HEK293 (cell line): ENCODE data around the gene RNF7.

Experiments
- CTCF ChIA-PET: fragments of 350-600 bp; formaldehyde crosslinking; extraction: SDS; loops from one replicate; lab custom pipeline; 2021; ENCODE audit warnings: antibody characterized with exemption; lab: Yijun Ruan, JAX
- POLR2A ChIA-PET: fragments of 300-600 bp; formaldehyde crosslinking; extraction: SDS; loops from one replicate; lab custom pipeline; 2020; ENCODE audit warnings: antibody characterized with exemption, inconsistent platforms; lab: Yijun Ruan, JAX
- H3K27ac ChIP-seq: fragments of 200-500 bp; sonication (Bioruptor generic); 2 replicates; pipeline ENCODE4 v1.5.1; 2014; ENCODE audit warnings: low read depth, low read length, control low read depth, inconsistent platforms; ENCODE audit errors: extremely low read depth
- H3K36me3 ChIP-seq, 2 experiments: fragments of 200-500 bp in 1 of 2; sonication (Bioruptor generic) in 1 of 2; 1 replicate in 1 of 2; 2 replicates in 1 of 2; pipeline ENCODE4 v1.5.1; 2014 to 2017; ENCODE audit warnings: inconsistent platforms in 2 of 2, low read length in 2 of 2; ENCODE audit not compliant: control insufficient read depth in 2 of 2, insufficient read depth in 1 of 2
- H3K4me1 ChIP-seq: fragments of 200-500 bp; sonication (Bioruptor generic); 2 replicates; pipeline ENCODE4 v1.5.1; 2014; ENCODE audit warnings: mild to moderate bottlenecking, low read length, inconsistent platforms; ENCODE audit not compliant: control insufficient read depth, insufficient read depth
- H3K4me3 ChIP-seq: 2 replicates; pipeline ENCODE4 v1.5.1; 2011; ENCODE audit warnings: low read depth, mild to moderate bottlenecking, control low read depth, low read length, moderate library complexity
- H3K9me3 ChIP-seq: fragments of 200-500 bp; sonication (Bioruptor generic); 2 replicates; pipeline ENCODE4 v1.5.1; 2014; ENCODE audit warnings: low read depth, low read length, inconsistent platforms; ENCODE audit not compliant: control insufficient read depth, insufficient read depth
- EGR2 ChIP-seq: fragments of 450-650 bp; formaldehyde crosslinking; IDR thresholded peaks from 2 replicates; pipeline ENCODE4 v1.5.1; 2016; ENCODE audit warnings: low read depth, missing biosample characterization, missing genetic modification characterization
- MYNN ChIP-seq: fragments of 450-650 bp; formaldehyde crosslinking; IDR thresholded peaks from 2 replicates; pipeline ENCODE4 v1.5.1; 2016; ENCODE audit warnings: missing biosample characterization, missing genetic modification characterization, borderline replicate concordance
- PRDM1 ChIP-seq: fragments of 450-650 bp; formaldehyde crosslinking; IDR thresholded peaks from 2 replicates; pipeline ENCODE4; 2016; ENCODE audit warnings: missing biosample characterization, missing genetic modification characterization
- SCRT1 ChIP-seq: fragments of 450-650 bp; formaldehyde crosslinking; IDR thresholded peaks from 2 replicates; pipeline ENCODE4 v1.5.1; 2016; ENCODE audit warnings: missing biosample characterization, missing genetic modification characterization, borderline replicate concordance
- ZBTB48 ChIP-seq: fragments of 450-650 bp; formaldehyde crosslinking; IDR thresholded peaks from 2 replicates; pipeline ENCODE4 v1.5.1; 2016; ENCODE audit warnings: missing biosample characterization, missing genetic modification characterization
- ZIC2 ChIP-seq: fragments of 450-650 bp; formaldehyde crosslinking; IDR thresholded peaks from 2 replicates; pipeline ENCODE4 v1.5.1; 2016; ENCODE audit warnings: missing biosample characterization, missing genetic modification characterization
- ZNF146 ChIP-seq: fragments of 450-650 bp; formaldehyde crosslinking; IDR thresholded peaks from 2 replicates; pipeline ENCODE4 v1.5.1; 2016; ENCODE audit warnings: missing biosample characterization, missing genetic modification characterization
- ZNF157 ChIP-seq: fragments of 450-650 bp; formaldehyde crosslinking; IDR thresholded peaks from 2 replicates; pipeline ENCODE4 v1.5.1; 2016; ENCODE audit warnings: missing biosample characterization, missing genetic modification characterization
- ZNF2 ChIP-seq: fragments of 450-650 bp; formaldehyde crosslinking; IDR thresholded peaks from 2 replicates; pipeline ENCODE4 v1.5.1; 2016; ENCODE audit warnings: missing biosample characterization, missing genetic modification characterization
- ZNF324 ChIP-seq: fragments of 450-650 bp; formaldehyde crosslinking; IDR thresholded peaks from 2 replicates; pipeline ENCODE4 v1.5.1; 2016; ENCODE audit warnings: missing biosample characterization, missing genetic modification characterization
- ZNF391 ChIP-seq: fragments of 450-650 bp; formaldehyde crosslinking; IDR thresholded peaks from 2 replicates; pipeline ENCODE4 v1.5.1; 2016; ENCODE audit warnings: low read depth, missing biosample characterization, missing genetic modification characterization, borderline replicate concordance
- ZNF426 ChIP-seq: fragments of 450-650 bp; formaldehyde crosslinking; IDR thresholded peaks from 2 replicates; pipeline ENCODE4 v1.5.1; 2017; ENCODE audit warnings: missing biosample characterization, missing genetic modification characterization, mild to moderate bottlenecking, inconsistent platforms, moderate library complexity
- ZNF501 ChIP-seq: fragments of 450-650 bp; formaldehyde crosslinking; IDR thresholded peaks from 2 replicates; pipeline ENCODE4 v1.5.1; 2016; ENCODE audit warnings: missing biosample characterization, missing genetic modification characterization
- ZNF529 ChIP-seq: fragments of 450-650 bp; formaldehyde crosslinking; IDR thresholded peaks from 2 replicates; pipeline ENCODE4 v1.5.1; 2017; ENCODE audit warnings: missing genetic modification characterization, missing biosample characterization; ENCODE audit not compliant: insufficient replicate concordance
- ZNF544 ChIP-seq: fragments of 450-650 bp; formaldehyde crosslinking; IDR thresholded peaks from 2 replicates; pipeline ENCODE4 v1.5.0; 2017; ENCODE audit warnings: missing biosample characterization, missing genetic modification characterization
- ZSCAN30 ChIP-seq: fragments of 450-650 bp; IDR thresholded peaks from 2 replicates; pipeline ENCODE4 v1.5.1; 2018; ENCODE audit warnings: missing biosample characterization, mild to moderate bottlenecking, missing genetic modification characterization, moderate library complexity
- TF ChIP-seq, protein P1 (sequence below): fragments of 450-650 bp; formaldehyde crosslinking; IDR thresholded peaks from 2 replicates; pipeline ENCODE4 v1.5.1; 2016; ENCODE audit warnings: missing biosample characterization, missing genetic modification characterization
- TF ChIP-seq, protein P2 (sequence below): fragments of 450-650 bp; formaldehyde crosslinking; IDR thresholded peaks from 2 replicates; pipeline ENCODE4 v1.5.1; 2017; ENCODE audit warnings: missing biosample characterization, missing genetic modification characterization
- TF ChIP-seq, protein P3 (sequence below): sonication (generic); formaldehyde crosslinking; IDR thresholded peaks from 2 replicates; pipeline ENCODE4 v1.8.1; 2022; ENCODE audit warnings: mild to moderate bottlenecking, moderate library complexity, missing genetic modification reagents
- TF ChIP-seq, protein P4 (sequence below): fragments of 450-650 bp; formaldehyde crosslinking; IDR thresholded peaks from 2 replicates; pipeline ENCODE4 v1.5.1; 2016; ENCODE audit warnings: missing biosample characterization, missing genetic modification characterization, borderline replicate concordance
- TF ChIP-seq, protein P5 (sequence below): fragments of 450-650 bp; formaldehyde crosslinking; IDR thresholded peaks from 2 replicates; pipeline ENCODE4 v1.5.1; 2016; ENCODE audit warnings: missing biosample characterization, missing genetic modification characterization

The RNF7 gene

DNA sequence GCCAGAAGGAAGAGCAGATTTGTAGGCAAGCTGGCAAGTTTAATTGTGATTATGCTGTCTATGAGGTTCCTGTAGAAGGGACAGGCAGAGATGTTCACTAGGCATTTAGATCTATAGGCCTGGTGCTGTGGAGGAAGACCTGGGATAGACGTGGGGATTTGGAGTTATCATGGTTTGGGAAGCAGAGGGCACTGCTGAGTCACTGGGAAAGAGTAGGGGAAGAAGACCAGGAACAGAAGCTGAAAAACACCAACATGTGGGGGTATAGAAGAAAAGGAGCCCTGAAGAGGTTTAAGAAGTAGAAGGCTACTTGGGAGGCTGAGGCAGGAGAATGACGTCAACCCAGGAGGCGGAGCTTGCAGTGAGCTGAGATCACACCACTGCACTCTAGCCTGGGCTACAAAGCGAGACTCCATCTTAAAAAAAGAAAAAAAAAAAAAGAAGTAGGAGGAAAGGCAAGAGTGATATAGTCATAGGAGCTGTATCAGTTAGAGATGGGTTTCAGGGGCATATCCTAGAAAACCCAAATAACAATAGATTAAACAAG is 44.4 kb downstream of the RNF7 start (continued):
- TF ChIP-seq, protein P1, sequence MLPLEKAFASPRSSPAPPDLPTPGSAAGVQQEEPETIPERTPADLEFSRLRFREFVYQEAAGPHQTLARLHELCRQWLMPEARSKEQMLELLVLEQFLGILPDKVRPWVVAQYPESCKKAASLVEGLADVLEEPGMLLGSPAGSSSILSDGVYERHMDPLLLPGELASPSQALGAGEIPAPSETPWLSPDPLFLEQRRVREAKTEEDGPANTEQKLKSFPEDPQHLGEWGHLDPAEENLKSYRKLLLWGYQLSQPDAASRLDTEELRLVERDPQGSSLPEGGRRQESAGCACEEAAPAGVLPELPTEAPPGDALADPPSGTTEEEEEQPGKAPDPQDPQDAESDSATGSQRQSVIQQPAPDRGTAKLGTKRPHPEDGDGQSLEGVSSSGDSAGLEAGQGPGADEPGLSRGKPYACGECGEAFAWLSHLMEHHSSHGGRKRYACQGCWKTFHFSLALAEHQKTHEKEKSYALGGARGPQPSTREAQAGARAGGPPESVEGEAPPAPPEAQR (tag by site-specific recombination) = no peak
- no peak for TF ChIP-seq ZNF2 (tag by site-specific recombination)
- no peak for TF ChIP-seq ZNF544 (tag by site-specific recombination)

DNA sequence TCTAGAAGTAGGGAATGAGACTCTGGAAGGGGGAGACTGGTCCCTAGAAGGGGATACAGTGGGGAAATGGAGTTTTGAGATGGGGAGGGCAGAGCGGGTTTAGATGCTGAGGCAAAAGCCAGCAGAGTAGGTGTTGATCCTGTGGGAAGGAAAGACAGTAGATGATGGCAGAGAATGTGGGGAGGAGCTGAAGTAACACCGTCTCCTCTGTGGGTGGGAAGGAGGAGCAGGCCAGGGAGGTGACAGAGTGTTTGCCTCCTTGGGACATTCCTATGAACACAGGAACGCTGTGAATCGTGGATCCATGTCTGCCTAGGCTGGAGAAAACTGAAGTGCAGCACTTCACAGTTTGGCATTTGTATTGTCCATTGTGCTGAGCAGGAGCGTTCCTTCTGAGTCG is 45.5 kb downstream of the RNF7 start:
- no peaks in the 10 kb centered on the region for H3K36me3 ChIP-seq
- no peaks in the 10 kb centered on the region for H3K4me1 ChIP-seq
- no peak overlapping the region for H3K27ac ChIP-seq
- no peaks in the 10 kb centered on the region for H3K9me3 ChIP-seq
- ChIA-PET POLR2A (no interaction called here), CTCF (interaction anchor here (0.5 to 1.7 kb wide), 2 partner anchors 31 to 61 kb away, joined by 3 to 5 read pairs; no protein-coding TSS in a partner anchor)
- no peak overlapping the region for H3K4me3 ChIP-seq
- TF ChIP-seq ZNF391 (tag by site-specific recombination) = no peak
- TF ChIP-seq SCRT1 (tag by site-specific recombination) = no peak
- TF ChIP-seq ZBTB48 (tag by site-specific recombination) = no peak
- no peak for TF ChIP-seq ZNF426 (tag by site-specific recombination)
- TF ChIP-seq, protein P2, sequence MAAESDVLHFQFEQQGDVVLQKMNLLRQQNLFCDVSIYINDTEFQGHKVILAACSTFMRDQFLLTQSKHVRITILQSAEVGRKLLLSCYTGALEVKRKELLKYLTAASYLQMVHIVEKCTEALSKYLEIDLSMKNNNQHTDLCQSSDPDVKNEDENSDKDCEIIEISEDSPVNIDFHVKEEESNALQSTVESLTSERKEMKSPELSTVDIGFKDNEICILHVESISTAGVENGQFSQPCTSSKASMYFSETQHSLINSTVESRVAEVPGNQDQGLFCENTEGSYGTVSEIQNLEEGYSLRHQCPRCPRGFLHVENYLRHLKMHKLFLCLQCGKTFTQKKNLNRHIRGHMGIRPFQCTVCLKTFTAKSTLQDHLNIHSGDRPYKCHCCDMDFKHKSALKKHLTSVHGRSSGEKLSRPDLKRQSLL = no peak
- TF ChIP-seq, protein P3, sequence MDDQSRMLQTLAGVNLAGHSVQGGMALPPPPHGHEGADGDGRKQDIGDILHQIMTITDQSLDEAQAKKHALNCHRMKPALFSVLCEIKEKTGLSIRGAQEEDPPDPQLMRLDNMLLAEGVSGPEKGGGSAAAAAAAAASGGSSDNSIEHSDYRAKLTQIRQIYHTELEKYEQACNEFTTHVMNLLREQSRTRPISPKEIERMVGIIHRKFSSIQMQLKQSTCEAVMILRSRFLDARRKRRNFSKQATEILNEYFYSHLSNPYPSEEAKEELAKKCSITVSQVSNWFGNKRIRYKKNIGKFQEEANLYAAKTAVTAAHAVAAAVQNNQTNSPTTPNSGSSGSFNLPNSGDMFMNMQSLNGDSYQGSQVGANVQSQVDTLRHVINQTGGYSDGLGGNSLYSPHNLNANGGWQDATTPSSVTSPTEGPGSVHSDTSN (CRISPR knock-in tag) = no peak
- TF ChIP-seq, protein P4, sequence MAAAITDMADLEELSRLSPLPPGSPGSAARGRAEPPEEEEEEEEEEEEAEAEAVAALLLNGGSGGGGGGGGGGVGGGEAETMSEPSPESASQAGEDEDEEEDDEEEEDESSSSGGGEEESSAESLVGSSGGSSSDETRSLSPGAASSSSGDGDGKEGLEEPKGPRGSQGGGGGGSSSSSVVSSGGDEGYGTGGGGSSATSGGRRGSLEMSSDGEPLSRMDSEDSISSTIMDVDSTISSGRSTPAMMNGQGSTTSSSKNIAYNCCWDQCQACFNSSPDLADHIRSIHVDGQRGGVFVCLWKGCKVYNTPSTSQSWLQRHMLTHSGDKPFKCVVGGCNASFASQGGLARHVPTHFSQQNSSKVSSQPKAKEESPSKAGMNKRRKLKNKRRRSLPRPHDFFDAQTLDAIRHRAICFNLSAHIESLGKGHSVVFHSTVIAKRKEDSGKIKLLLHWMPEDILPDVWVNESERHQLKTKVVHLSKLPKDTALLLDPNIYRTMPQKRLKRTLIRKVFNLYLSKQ = no peak
- 0 out of 2 replicates have a peak, but pooled peaks have one; percentile 26 for TF ChIP-seq EGR2
- no peak for TF ChIP-seq MYNN (tag by site-specific recombination)

DNA sequence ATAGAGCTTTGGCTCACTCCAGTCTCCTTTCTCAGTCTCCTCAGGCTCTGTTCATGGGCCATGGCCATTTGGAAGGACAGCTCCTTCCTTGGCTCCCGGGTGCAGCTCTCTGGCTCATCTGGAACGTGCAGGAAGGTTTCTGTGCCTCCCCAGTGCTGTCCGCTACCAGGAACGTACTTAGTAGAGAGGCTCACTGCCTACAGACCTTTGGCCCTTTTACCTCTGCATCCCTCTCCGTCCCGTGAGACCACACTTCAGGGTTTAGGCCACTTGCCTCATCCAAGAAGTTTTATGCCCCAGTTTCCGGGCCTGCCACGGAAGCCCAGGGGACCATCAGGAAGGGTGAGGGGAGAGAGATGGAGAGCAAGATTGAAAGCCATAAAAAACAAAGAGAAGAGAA is 46.0 kb downstream of the RNF7 start:
- Histone ChIP-seq H3K36me3 (no peaks in the 10 kb centered on the region), H3K4me1 (no peaks in the 10 kb centered on the region), H3K4me3 (no peak overlapping the region), H3K9me3 (no peaks in the 10 kb centered on the region), H3K27ac (no peak overlapping the region)
- POLR2A ChIA-PET = no interaction called here
- CTCF ChIA-PET = interaction anchor here (0.5 to 1.7 kb wide), 2 partner anchors 32 to 61 kb away, joined by 3 to 5 read pairs; no protein-coding TSS in a partner anchor
- TF ChIP-seq ZSCAN30 (tag by site-specific recombination) (no peak), ZNF157 (no peak), PRDM1 (tag by site-specific recombination) (no peak), ZNF146 (tag by site-specific recombination) (no peak), ZNF529 (no peak), ZIC2 (tag by site-specific recombination) (no peak), ZNF426 (tag by site-specific recombination) (no peak), ZNF324 (tag by site-specific recombination) (no peak), ZNF501 (no peak)
- TF ChIP-seq, protein P5, sequence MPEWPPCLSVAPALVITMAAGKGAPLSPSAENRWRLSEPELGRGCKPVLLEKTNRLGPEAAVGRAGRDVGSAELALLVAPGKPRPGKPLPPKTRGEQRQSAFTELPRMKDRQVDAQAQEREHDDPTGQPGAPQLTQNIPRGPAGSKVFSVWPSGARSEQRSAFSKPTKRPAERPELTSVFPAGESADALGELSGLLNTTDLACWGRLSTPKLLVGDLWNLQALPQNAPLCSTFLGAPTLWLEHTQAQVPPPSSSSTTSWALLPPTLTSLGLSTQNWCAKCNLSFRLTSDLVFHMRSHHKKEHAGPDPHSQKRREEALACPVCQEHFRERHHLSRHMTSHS = no peak
- TF ChIP-seq, all 188 proteins: peak for 0
